Right lobe of liver (tissue), 6 donors: Measurements from ENCODE around the gene PPP1R12B. TPM values are rescaled to one million over a fixed set of nuclear protein-coding genes. Genes with fewer than 3 reads are reported as not detected.
"Not testable (repeated sequence)": the region's sequence is repeated elsewhere in the genome, so short reads cannot be mapped to it uniquely, and the experiment has no call there.

Experiments
- ATAC-seq, 4 donors: fragments of 200-7000 bp; cut with Tn5 transposase; one replicate each; pipeline ENCODE4 v1.9.1; 2020; ENCODE audit warnings: mild to moderate bottlenecking in 4 of 4, moderate library complexity in 4 of 4
- DNase-seq, 3 donors: peaks; one replicate each; pipeline ENCODE4 v3.0.0-alpha.2; 2020
- H3K27ac ChIP-seq, 3 donors: fragments of 200-600 bp; one replicate each; pipeline ENCODE4 v1.8.0; 2022
- H3K27me3 ChIP-seq, 2 donors: fragments of 200-600 bp; one replicate each; pipeline ENCODE4 v1.8.0; 2022
- H3K36me3 ChIP-seq, 4 donors: fragments of 200-600 bp; sonication (generic) in 1 of 4; one replicate each; pipeline versions ENCODE4 v1.5.1 to v1.8.0; 2017 to 2022; ENCODE audit warnings: control low read depth in 1 of 4
- H3K4me1 ChIP-seq, 4 donors: fragments of 200-600 bp; sonication (generic) in 1 of 4; one replicate each; pipeline versions ENCODE4 v1.5.1 to v1.8.0; 2017 to 2022; ENCODE audit warnings: control low read depth in 1 of 4
- H3K4me3 ChIP-seq, 3 donors: fragments of 200-600 bp; one replicate each; pipeline ENCODE4 v1.8.0; 2022
- H3K9me3 ChIP-seq, 4 donors: fragments of 200-600 bp; sonication (generic) in 1 of 4; one replicate each; pipeline versions ENCODE4 v1.5.1 to v1.8.0; 2017 to 2022; ENCODE audit warnings: control low read depth in 1 of 4
- CTCF ChIP-seq, 4 donors: fragments of 200-600 bp in 3 of 4; fragments of 450-650 bp in 1 of 4; IDR thresholded peaks; one replicate each; pipeline versions ENCODE4 v1.5.1 to v1.8.0; 2016 to 2022; ENCODE audit warnings: antibody characterized with exemption in 4 of 4, mild to moderate bottlenecking in 2 of 4
- POLR2A ChIP-seq: fragments of 450-650 bp; IDR thresholded peaks from one replicate; pipeline ENCODE4 v1.6.1; 2017; ENCODE audit warnings: antibody characterized with exemption, mild to moderate bottlenecking
- WGBS: methylation state at CpG from one replicate; pipeline ENCODE4 v1.1.6; 2018; ENCODE audit warnings: low coverage, low lambda C conversion rate; ENCODE audit not compliant: insufficient coverage; ENCODE audit errors: missing lambda C conversion rate; 5-methylcytosine and 5-hydroxymethylcytosine counted together
- intact Hi-C, 2 donors: fragments of 100-400 bp; cut with DNase I; formaldehyde crosslinking; loops; one replicate each; pipeline versions ENCODE4 v1.11.2 to v1.14.1; 2022
- total RNA-seq, 6 experiments: library from RNA; depleted of rRNA in 2 of 6; stranded (reverse); fragments of >200 nt in 2 of 6; fragmentation: NEBNext Ultra II Directional in 3 of 6; extraction: Animal tissue kit (Norgen Biotek cat#: 25700) in 3 of 6; gene quantifications; one replicate each; pipeline versions ENCODE4 v1.1.0 to v1.2.4, GENCODE V29; 2016 to 2023
- donor health status: DM: no; HTN: yes; CAD: no.
- donor health status: DM: no; HTN: no; CAD: no.
- donor health status: DM: no; HTN: no; CAD: no.
- donor health status: DM: no; HTN: yes; CAD: no.
- donor health status: DM: no; HTN: yes; CAD: no.

The PPP1R12B gene
- total RNA-seq, 6 experiments from 2014 or later: 13.7 to 22.2 (median 16.6) TPM

- WGBS: 93% methylated on average over 2 of the region's 2 CpGs
- Histone ChIP-seq H3K36me3 (no peaks in the 10 kb centered on the region), H3K27me3 (no peaks in the 10 kb centered on the region), H3K4me1 (peaks cover 0 to 13% (median 0%) of the 10 kb centered on the region in 4 donors), H3K4me3 (no peak overlapping the region), H3K27ac (no peak overlapping the region), H3K9me3 (no peaks in the 10 kb centered on the region)
- TF ChIP-seq POLR2A (no peak), CTCF (IDR thresholded peaks at IDR 0.05) (no peak)
- ATAC-seq (no peak), DNase-seq (no peak)
- intact Hi-C loops: no loop called here
Measured at GRCh38 chr1:202521886-202522285, 173.4 kb downstream of the PPP1R12B start.

- H3K27me3 ChIP-seq, ATAC-seq, H3K4me3 ChIP-seq, H3K36me3 ChIP-seq, H3K4me1 ChIP-seq, H3K9me3 ChIP-seq, DNase-seq, H3K27ac ChIP-seq, intact Hi-C loops: not testable (repeated sequence)
- 67% methylated on average over 1 of the region's 1 CpG for WGBS
Measured at GRCh38 chr1:202526056-202526455, 177.6 kb downstream of the PPP1R12B start.

GRCh38 chr1:202528096-202528722, 179.7 kb downstream of the PPP1R12B start:
- DNase-seq, H3K27me3 ChIP-seq, H3K4me3 ChIP-seq, ATAC-seq, intact Hi-C loops, H3K36me3 ChIP-seq, H3K27ac ChIP-seq, H3K9me3 ChIP-seq, H3K4me1 ChIP-seq: not testable (repeated sequence)
- WGBS: 96% methylated on average over 2 of the region's 3 CpGs

- ATAC-seq, H3K27ac ChIP-seq, H3K27me3 ChIP-seq, H3K4me1 ChIP-seq, intact Hi-C loops, H3K4me3 ChIP-seq, H3K36me3 ChIP-seq, H3K9me3 ChIP-seq, DNase-seq: not testable (repeated sequence)
- 91% methylated on average over 1 of the region's 1 CpG for WGBS
Measured at GRCh38 chr1:202530686-202531085, 182.2 kb downstream of the PPP1R12B start.

GRCh38 chr1:202531472-202531811, 182.9 kb downstream of the PPP1R12B start:
- Histone ChIP-seq H3K4me1 (peaks cover 0 to 5% (median 0%) of the 10 kb centered on the region in 4 donors), H3K4me3 (no peak overlapping the region), H3K27me3 (no peaks in the 10 kb centered on the region), H3K27ac (no peak overlapping the region), H3K36me3 (no peaks in the 10 kb centered on the region), H3K9me3 (no peaks in the 10 kb centered on the region)
- DNase-seq (no peak), ATAC-seq (no peak)
- intact Hi-C loops: no loop called here
- TF ChIP-seq POLR2A (no peak), CTCF (IDR thresholded peaks at IDR 0.05) (no peak)
- WGBS: 75% methylated on average over 1 of the region's 1 CpG

- H3K4me3 ChIP-seq, DNase-seq, H3K4me1 ChIP-seq, H3K27me3 ChIP-seq, H3K9me3 ChIP-seq, intact Hi-C loops, H3K27ac ChIP-seq, H3K36me3 ChIP-seq: not testable (repeated sequence)
- peak in 3 of 4 donors; percentile 21 to 71 (median 30) for ATAC-seq
- 60% methylated on average over 5 of the region's 6 CpGs for WGBS
Measured at GRCh38 chr1:202531812-202532616, 183.5 kb downstream of the PPP1R12B start.
